ENCODE measurements around the gene CHCT1. TPM values are rescaled to one million over a fixed set of nuclear protein-coding genes. Genes with fewer than 3 reads are reported as not detected.

The CHCT1 gene
- total and polyA plus RNA-seq, 2 donors from 2014 or later: not detected

DNA sequence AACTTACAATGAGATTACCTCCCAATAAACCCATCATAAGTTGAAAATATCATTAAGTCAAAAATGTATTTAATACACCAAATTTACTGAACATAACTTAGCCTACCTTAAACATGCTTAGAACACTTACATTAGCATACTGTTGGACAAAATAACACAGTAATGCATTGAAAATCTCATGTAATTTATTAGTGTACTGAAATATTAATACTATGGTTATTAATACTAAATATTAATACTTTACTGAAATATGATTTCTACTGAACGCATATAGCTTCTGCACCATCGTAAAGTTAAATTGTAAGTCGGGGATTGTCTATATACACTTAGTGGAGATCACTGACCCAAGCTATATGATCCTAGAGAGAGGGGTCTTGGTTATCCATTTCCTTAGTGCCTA lies 34.6 kb upstream of the CHCT1 start:
- no peak for DNase-seq
- TF ChIP-seq, protein P1, sequence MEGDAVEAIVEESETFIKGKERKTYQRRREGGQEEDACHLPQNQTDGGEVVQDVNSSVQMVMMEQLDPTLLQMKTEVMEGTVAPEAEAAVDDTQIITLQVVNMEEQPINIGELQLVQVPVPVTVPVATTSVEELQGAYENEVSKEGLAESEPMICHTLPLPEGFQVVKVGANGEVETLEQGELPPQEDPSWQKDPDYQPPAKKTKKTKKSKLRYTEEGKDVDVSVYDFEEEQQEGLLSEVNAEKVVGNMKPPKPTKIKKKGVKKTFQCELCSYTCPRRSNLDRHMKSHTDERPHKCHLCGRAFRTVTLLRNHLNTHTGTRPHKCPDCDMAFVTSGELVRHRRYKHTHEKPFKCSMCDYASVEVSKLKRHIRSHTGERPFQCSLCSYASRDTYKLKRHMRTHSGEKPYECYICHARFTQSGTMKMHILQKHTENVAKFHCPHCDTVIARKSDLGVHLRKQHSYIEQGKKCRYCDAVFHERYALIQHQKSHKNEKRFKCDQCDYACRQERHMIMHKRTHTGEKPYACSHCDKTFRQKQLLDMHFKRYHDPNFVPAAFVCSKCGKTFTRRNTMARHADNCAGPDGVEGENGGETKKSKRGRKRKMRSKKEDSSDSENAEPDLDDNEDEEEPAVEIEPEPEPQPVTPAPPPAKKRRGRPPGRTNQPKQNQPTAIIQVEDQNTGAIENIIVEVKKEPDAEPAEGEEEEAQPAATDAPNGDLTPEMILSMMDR (IDR thresholded peaks at IDR 0.05; ENCODE audit: borderline replicate concordance, extremely low read depth, insufficient read depth): no peak
- no peaks in the 10 kb centered on the region for H3K36me3 ChIP-seq (ENCODE audit: control insufficient read depth in 2 of 3, insufficient read depth in 3 of 3, low read length in 3 of 3)
- H3K9me3 ChIP-seq (ENCODE audit: control insufficient read depth in 2 of 3, insufficient read depth in 1 of 3, low read length in 3 of 3): no peaks in the 10 kb centered on the region
- H3K27me3 ChIP-seq (ENCODE audit: control insufficient read depth, insufficient read depth, low read length): no peaks in the 10 kb centered on the region
- H3K4me3 ChIP-seq (ENCODE audit: low read length in 3 of 3): no peak overlapping the region
- intact Hi-C loops (cut with DNase I): no loop called here
- no peak overlapping the region for H3K27ac ChIP-seq (ENCODE audit: low read depth in 2 of 2, low read length in 2 of 2)
- no peak overlapping the region for H3K9ac ChIP-seq (ENCODE audit: low read length in 3 of 3)
- peaks cover 0 to 7% (median 0%) of the 10 kb centered on the region in 3 donors for H3K4me1 ChIP-seq (ENCODE audit: control insufficient read depth in 2 of 3, insufficient read depth in 2 of 3, low read depth in 1 of 3, low read length in 3 of 3)
- FAIRE-seq: no peak

DNA sequence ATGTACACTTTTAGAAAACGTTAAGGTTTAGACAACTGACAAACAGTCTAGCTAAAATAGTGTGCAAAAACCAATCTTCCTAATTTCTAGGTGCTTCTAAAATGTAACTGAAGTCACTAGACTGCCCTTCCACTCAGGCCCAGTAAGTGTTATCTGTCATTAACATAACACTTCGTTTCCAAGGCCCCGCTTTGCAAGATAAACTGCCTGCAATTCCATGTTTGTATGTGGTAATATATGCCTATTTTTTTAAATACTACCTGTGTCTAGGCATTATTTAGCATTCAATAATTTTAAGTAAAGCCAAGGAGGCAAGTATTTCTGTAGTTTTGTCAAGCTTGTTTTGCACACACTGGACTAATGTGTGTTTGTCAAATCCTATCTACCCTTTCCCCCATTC lies 33.5 kb upstream of the CHCT1 start:
- H3K4me1 ChIP-seq (ENCODE audit: control insufficient read depth in 2 of 3, insufficient read depth in 2 of 3, low read depth in 1 of 3, low read length in 3 of 3): peaks cover 0 to 7% (median 6%) of the 10 kb centered on the region in 3 donors

GRCh38 chr17:60390186-60390585 lies 32.1 kb upstream of the CHCT1 start:
- peak in 2 of 5 donors; percentile 14 to 39 for DNase-seq
- Histone ChIP-seq H3K4me1 (ENCODE audit: control insufficient read depth in 2 of 3, insufficient read depth in 2 of 3, low read depth in 1 of 3, low read length in 3 of 3) (peaks cover 0 to 9% (median 6%) of the 10 kb centered on the region in 3 donors), H3K27ac (ENCODE audit: low read depth in 2 of 2, low read length in 2 of 2) (no peak overlapping the region), H3K9me3 (ENCODE audit: control insufficient read depth in 2 of 3, insufficient read depth in 1 of 3, low read length in 3 of 3) (no peaks in the 10 kb centered on the region), H3K27me3 (ENCODE audit: control insufficient read depth, insufficient read depth, low read length) (no peaks in the 10 kb centered on the region), H3K4me3 (ENCODE audit: low read length in 3 of 3) (peak overlapping the region; percentile 77 to 96 (median 94)), H3K36me3 (ENCODE audit: control insufficient read depth in 2 of 3, insufficient read depth in 3 of 3, low read length in 3 of 3) (no peaks in the 10 kb centered on the region), H3K9ac (ENCODE audit: low read length in 3 of 3) (peak overlapping the region in 1 of 3 donors; percentile 69)
- TF ChIP-seq, protein P1 (IDR thresholded peaks at IDR 0.05; ENCODE audit: borderline replicate concordance, extremely low read depth, insufficient read depth): no peak
- intact Hi-C loops (cut with DNase I): no loop called here
- FAIRE-seq: no peak

More for the DNA sequence above, 33.5 kb upstream of the CHCT1 start:
- Histone ChIP-seq H3K27me3 (ENCODE audit: control insufficient read depth, insufficient read depth, low read length) (no peaks in the 10 kb centered on the region), H3K9ac (ENCODE audit: low read length in 3 of 3) (no peak overlapping the region), H3K27ac (ENCODE audit: low read depth in 2 of 2, low read length in 2 of 2) (no peak overlapping the region), H3K36me3 (ENCODE audit: control insufficient read depth in 2 of 3, insufficient read depth in 3 of 3, low read length in 3 of 3) (no peaks in the 10 kb centered on the region), H3K4me3 (ENCODE audit: low read length in 3 of 3) (no peak overlapping the region), H3K9me3 (ENCODE audit: control insufficient read depth in 2 of 3, insufficient read depth in 1 of 3, low read length in 3 of 3) (no peaks in the 10 kb centered on the region)
- no peak for FAIRE-seq
- DNase-seq: no peak
- TF ChIP-seq, protein P1 (IDR thresholded peaks at IDR 0.05; ENCODE audit: borderline replicate concordance, extremely low read depth, insufficient read depth): no peak
- intact Hi-C loops (cut with DNase I): no loop called here

All from kidney (tissue), 14 donors.